Stimulated activated naive CD8-positive, alpha-beta T cell treated with anti-CD3 and anti-CD28 coated beads, Interleukin-15, amount 100 ng/mL, for 72 hours (primary cell): Measurements from ENCODE around the gene TM7SF3.
A peak's percentile ranks its signal among the peaks of the same experiment; 100 is the strongest.
"Not testable (repeated sequence)": the region's sequence is repeated elsewhere in the genome, so short reads cannot be mapped to it uniquely, and the experiment has no call there.

Experiments
- ATAC-seq: fragments of 150-1000 bp; cut with Tn5 transposase; 2 replicates; pipeline ENCODE4 v1.10.0; 2021; ENCODE audit warnings: mild to moderate bottlenecking, moderate library complexity
- DNase-seq, 2 donors: peaks; one replicate each; pipeline ENCODE4 v3.0.0; 2021 to 2022
- H3K27ac Mint-ChIP-seq, 2 donors: one replicate each; pipeline ENCODE4 v1.8.0; 2022; ENCODE audit warnings: mild to moderate bottlenecking in 2 of 2, mixed read lengths in 2 of 2, moderate library complexity in 2 of 2
- H3K27me3 Mint-ChIP-seq: one replicate; pipeline ENCODE4 v1.8.0; 2022; ENCODE audit warnings: mixed read lengths
- H3K4me1 Mint-ChIP-seq: one replicate; pipeline ENCODE4 v1.8.0; 2022; ENCODE audit warnings: mild to moderate bottlenecking, mixed read lengths
- H3K4me3 Mint-ChIP-seq, 2 donors: one replicate each; pipeline ENCODE4 v1.8.0; 2022; ENCODE audit warnings: mild to moderate bottlenecking in 2 of 2, mixed read lengths in 2 of 2, moderate library complexity in 1 of 2
- H3K9me3 Mint-ChIP-seq, 2 donors: one replicate each; pipeline ENCODE4 v1.8.0; 2022; ENCODE audit warnings: mixed read lengths in 2 of 2

The TM7SF3 gene

DNA sequence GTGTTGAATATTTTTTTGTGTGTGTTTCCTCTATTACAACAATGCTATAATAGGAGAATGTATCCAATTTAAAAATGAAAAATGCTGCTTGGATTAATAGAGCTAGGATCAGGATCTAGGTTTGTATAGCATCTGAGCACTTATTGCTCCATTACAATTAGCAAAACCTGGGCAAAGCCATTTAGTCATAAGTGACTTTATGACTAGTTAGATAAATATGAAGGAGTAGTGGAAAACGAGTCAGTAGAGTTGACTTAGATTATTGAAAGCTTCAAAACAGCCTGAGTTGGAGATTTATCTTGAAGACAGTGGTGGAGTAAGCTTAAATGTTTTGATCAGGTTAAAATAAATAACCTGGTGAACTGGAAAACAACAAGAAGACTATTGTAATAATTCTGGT is 10.9 kb upstream of the TM7SF3 start:
- no peak for DNase-seq
- H3K4me3 Mint-ChIP-seq = no peak overlapping the region
- ATAC-seq = no peak
- no peaks in the 10 kb centered on the region for H3K27me3 Mint-ChIP-seq
- H3K27ac Mint-ChIP-seq = no peak overlapping the region
- H3K9me3 Mint-ChIP-seq = no peaks in the 10 kb centered on the region
- peaks cover 41% of the 10 kb centered on the region for H3K4me1 Mint-ChIP-seq

DNA sequence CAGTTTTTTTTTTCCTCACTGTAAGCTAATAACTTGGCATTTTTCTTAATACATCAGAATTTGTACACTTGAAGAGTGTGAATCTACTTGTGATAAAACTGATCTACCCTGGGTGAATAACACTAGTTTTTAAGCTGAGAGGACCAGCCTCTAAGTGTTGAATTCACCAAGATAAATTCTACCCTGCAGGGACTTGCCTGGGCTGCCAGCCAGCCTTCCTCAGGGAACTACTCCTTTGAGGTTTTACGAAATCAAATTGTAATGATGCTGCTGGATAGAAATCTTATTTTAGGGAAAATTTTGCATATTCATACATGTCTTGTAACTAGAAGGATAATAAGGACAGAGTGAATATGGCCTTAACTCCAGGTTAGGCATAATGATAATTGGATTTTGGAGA is 10.1 kb upstream of the TM7SF3 start:
- Mint-ChIP-seq H3K27ac (no peak overlapping the region), H3K4me3 (peak overlapping the region in 1 of 2 donors; percentile 37), H3K27me3 (no peaks in the 10 kb centered on the region), H3K4me1 (peaks cover 41% of the 10 kb centered on the region), H3K9me3 (no peaks in the 10 kb centered on the region)
- no peak for DNase-seq
- no peak for ATAC-seq

DNA sequence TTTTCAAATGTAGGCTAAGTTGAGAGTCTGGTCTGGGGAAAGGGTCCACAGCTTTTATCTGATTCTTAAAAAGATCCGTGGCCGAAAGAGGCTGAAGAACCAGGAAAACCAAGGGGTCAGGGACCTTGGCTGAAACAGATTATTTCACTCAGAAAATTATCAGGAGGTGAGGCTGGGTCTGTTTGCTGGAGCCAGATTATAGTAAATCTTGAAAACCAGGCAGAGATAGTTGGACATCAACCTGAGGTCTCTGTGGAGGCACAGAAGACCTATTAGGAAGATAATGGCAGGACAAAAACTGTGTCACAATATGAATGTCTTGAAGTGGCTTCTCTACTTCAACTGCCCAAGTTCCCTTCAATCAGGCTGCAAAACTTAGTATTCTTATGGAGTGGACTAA is 6.6 kb upstream of the TM7SF3 start:
- peaks cover 42% of the 10 kb centered on the region for H3K4me1 Mint-ChIP-seq
- no peak overlapping the region for H3K27ac Mint-ChIP-seq
- DNase-seq = no peak
- H3K27me3 Mint-ChIP-seq = no peaks in the 10 kb centered on the region
- no peaks in the 10 kb centered on the region for H3K9me3 Mint-ChIP-seq
- H3K4me3 Mint-ChIP-seq = no peak overlapping the region
- no peak for ATAC-seq

- ATAC-seq = no peak
- Mint-ChIP-seq H3K4me3 (no peak overlapping the region), H3K27me3 (no peaks in the 10 kb centered on the region), H3K27ac (no peak overlapping the region), H3K4me1 (peaks cover 32% of the 10 kb centered on the region), H3K9me3 (no peaks in the 10 kb centered on the region)
- DNase-seq = no peak
Measured at GRCh38 chr12:27018037-27018436, 3.9 kb upstream of the TM7SF3 start.

GRCh38 chr12:27017163-27017823 is 3.1 kb upstream of the TM7SF3 start:
- H3K27ac Mint-ChIP-seq, H3K4me3 Mint-ChIP-seq, H3K9me3 Mint-ChIP-seq, ATAC-seq, DNase-seq, H3K27me3 Mint-ChIP-seq: not testable (repeated sequence)
- H3K4me1 Mint-ChIP-seq = peaks cover 34% of the 10 kb centered on the region

DNA sequence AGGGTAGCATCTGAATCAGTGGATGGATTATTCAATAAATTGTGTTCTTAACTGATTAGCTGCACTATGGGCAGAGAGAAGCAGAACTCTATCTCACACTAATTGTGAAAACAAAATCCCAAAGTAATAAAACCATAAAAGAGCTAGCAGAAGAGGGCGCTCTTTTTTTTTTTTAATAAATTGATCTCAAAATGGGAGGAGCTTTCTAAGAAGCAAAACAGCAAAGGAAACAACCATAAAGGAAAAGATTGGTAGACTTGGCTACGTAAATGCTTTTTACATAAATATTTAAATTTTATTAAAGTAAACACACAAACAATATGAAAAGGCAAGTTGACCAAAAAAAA is 1.5 kb upstream of the TM7SF3 start:
- ATAC-seq (no peak), DNase-seq (no peak)
- peak overlapping the region; percentile 91 to 92 for H3K4me3 Mint-ChIP-seq
- H3K27me3 Mint-ChIP-seq = no peaks in the 10 kb centered on the region
- H3K27ac Mint-ChIP-seq = no peak overlapping the region
- peaks cover 38% of the 10 kb centered on the region for H3K4me1 Mint-ChIP-seq
- H3K9me3 Mint-ChIP-seq = no peaks in the 10 kb centered on the region

- peaks cover 44% of the 10 kb centered on the region for H3K4me1 Mint-ChIP-seq
- ATAC-seq (no peak), DNase-seq (no peak)
- H3K9me3 Mint-ChIP-seq = no peaks in the 10 kb centered on the region
- H3K4me3 Mint-ChIP-seq = peak overlapping the region; percentile 91 to 92
- H3K27me3 Mint-ChIP-seq = no peaks in the 10 kb centered on the region
- H3K27ac Mint-ChIP-seq = peak overlapping the region; percentile 72 to 93
Measured at GRCh38 chr12:27014859-27015729, 910 bp upstream of the TM7SF3 start.

GRCh38 chr12:27013611-27014084 is 536 bp downstream of the TM7SF3 start:
- ATAC-seq = peak; percentile 26
- Mint-ChIP-seq H3K4me3 (peak overlapping the region; percentile 91 to 92), H3K27ac (peak overlapping the region; percentile 54 to 91), H3K4me1 (peaks cover 49% of the 10 kb centered on the region), H3K9me3 (no peaks in the 10 kb centered on the region), H3K27me3 (no peaks in the 10 kb centered on the region)
- DNase-seq = no peak

GRCh38 chr12:27012982-27013255 is 1.3 kb downstream of the TM7SF3 start:
- ATAC-seq = no peak
- Mint-ChIP-seq H3K27me3 (no peaks in the 10 kb centered on the region), H3K4me1 (peaks cover 55% of the 10 kb centered on the region), H3K4me3 (peak overlapping the region; percentile 91 to 92), H3K9me3 (no peaks in the 10 kb centered on the region), H3K27ac (peak overlapping the region in 1 of 2 donors; percentile 12)
- DNase-seq = no peak

- Mint-ChIP-seq H3K4me3 (peak overlapping the region; percentile 91 to 92), H3K27me3 (no peaks in the 10 kb centered on the region), H3K9me3 (no peaks in the 10 kb centered on the region), H3K4me1 (peaks cover 60% of the 10 kb centered on the region), H3K27ac (peak overlapping the region; percentile 12 to 72)
- no peak for DNase-seq
- no peak for ATAC-seq
Measured at GRCh38 chr12:27012239-27012981, 1.8 kb downstream of the TM7SF3 start.

DNA sequence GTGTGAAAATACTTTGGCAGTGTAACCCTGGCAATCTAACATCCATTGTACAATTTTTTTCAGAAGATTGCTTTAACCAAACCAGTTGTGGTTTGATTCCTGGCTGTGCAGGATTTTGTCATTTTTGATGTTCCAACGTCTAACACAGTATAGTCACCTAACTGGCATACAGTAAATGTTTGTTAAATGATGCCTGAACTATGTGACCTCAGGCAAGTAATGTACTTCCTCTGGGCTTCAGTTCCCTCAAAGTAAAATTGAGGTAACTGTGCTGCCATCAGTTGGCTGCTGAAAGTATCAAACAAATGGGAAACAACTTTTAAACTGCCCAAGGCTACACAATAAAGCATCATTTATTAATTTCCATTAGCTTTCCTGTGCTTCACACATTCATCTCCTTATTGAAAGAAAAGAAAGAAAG is 4.3 kb downstream of the TM7SF3 start:
- H3K9me3 Mint-ChIP-seq = no peaks in the 10 kb centered on the region
- H3K4me3 Mint-ChIP-seq = no peak overlapping the region
- DNase-seq = no peak
- ATAC-seq = no peak
- H3K27ac Mint-ChIP-seq = no peak overlapping the region
- H3K27me3 Mint-ChIP-seq = no peaks in the 10 kb centered on the region
- H3K4me1 Mint-ChIP-seq = peaks cover 58% of the 10 kb centered on the region

GRCh38 chr12:27008081-27008480 is 6.1 kb downstream of the TM7SF3 start:
- H3K4me1 Mint-ChIP-seq = peaks cover 53% of the 10 kb centered on the region
- no peak overlapping the region for H3K4me3 Mint-ChIP-seq
- H3K27ac Mint-ChIP-seq = no peak overlapping the region
- DNase-seq (no peak), ATAC-seq (no peak)
- no peaks in the 10 kb centered on the region for H3K27me3 Mint-ChIP-seq
- no peaks in the 10 kb centered on the region for H3K9me3 Mint-ChIP-seq

DNA sequence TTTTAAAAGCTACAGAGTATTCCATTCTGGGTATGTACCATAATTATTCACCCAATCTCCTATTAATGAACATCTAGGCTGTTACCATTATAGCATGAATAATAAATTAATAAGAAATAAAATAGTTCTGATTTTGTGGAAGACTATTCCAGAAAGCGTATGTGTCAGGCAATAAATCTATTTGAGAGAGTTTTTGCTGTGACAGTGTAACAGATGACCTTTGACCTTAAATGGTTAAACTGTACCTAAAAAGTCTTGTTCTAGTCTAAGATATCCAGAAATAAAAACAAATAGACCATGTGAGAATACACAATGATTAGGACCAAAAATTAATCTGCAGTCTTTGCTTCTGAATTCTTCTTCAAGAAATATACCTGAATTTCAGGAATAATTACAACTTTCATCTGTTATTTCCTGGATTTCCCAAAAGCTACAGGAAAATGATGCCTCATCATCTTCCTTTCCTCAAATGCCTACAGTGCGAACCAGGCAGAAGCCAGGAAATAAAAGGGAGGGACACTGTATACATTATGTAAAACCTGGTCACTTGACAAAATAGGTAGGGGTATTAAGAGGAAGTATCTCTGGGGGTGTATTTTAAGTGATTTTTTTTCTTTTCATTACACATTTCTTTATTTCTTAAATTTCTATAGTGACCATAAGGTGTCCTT is 7.3 kb downstream of the TM7SF3 start:
- DNase-seq (no peak), ATAC-seq (no peak)
- Mint-ChIP-seq H3K4me1 (peaks cover 45% of the 10 kb centered on the region), H3K9me3 (no peaks in the 10 kb centered on the region), H3K4me3 (no peak overlapping the region), H3K27me3 (no peaks in the 10 kb centered on the region), H3K27ac (no peak overlapping the region)

GRCh38 chr12:27005495-27005894 is 8.7 kb downstream of the TM7SF3 start:
- peaks cover 41% of the 10 kb centered on the region for H3K4me1 Mint-ChIP-seq
- no peak overlapping the region for H3K27ac Mint-ChIP-seq
- ATAC-seq (no peak), DNase-seq (no peak)
- no peaks in the 10 kb centered on the region for H3K9me3 Mint-ChIP-seq
- H3K4me3 Mint-ChIP-seq = no peak overlapping the region
- H3K27me3 Mint-ChIP-seq = no peaks in the 10 kb centered on the region
